GM23248 (cell line): Measurements from ENCODE around the gene MOB3B. TPM values are rescaled to one million over a fixed set of nuclear protein-coding genes. Genes with fewer than 3 reads are reported as not detected.

Source experiments
- DNase-seq: peaks from one replicate; pipeline ENCODE4 v3.0.0-alpha.2; 2015
- H2AFZ ChIP-seq: fragments of 200-600 bp; sonication (generic); 2 replicates; pipeline ENCODE4 v1.6.1; 2016; ENCODE audit warnings: antibody characterized with exemption
- H3F3A ChIP-seq: fragments of 200-600 bp; sonication (generic); 2 replicates; pipeline ENCODE4 v1.6.1; 2016; ENCODE audit warnings: mild to moderate bottlenecking, antibody characterized with exemption, mixed run types; ENCODE audit not compliant: insufficient read depth
- H3K27ac ChIP-seq: fragments of 200-600 bp; sonication (generic); 2 replicates; pipeline ENCODE4 v1.5.1; 2016; ENCODE audit warnings: mild to moderate bottlenecking
- H3K27me3 ChIP-seq: fragments of 200-600 bp; sonication (generic); replicated peaks from 2 replicates; pipeline ENCODE4 v1.6.1; 2016; ENCODE audit warnings: mild to moderate bottlenecking; ENCODE audit not compliant: insufficient read depth
- H3K36me3 ChIP-seq: fragments of 200-600 bp; sonication (generic); 2 replicates; pipeline ENCODE4 v1.6.1; 2016; ENCODE audit warnings: low read depth, mild to moderate bottlenecking
- H3K4me1 ChIP-seq: fragments of 200-600 bp; sonication (generic); 2 replicates; pipeline ENCODE4 v1.6.1; 2016; ENCODE audit warnings: mild to moderate bottlenecking; ENCODE audit not compliant: insufficient read depth
- H3K4me2 ChIP-seq: fragments of 200-600 bp; sonication (generic); one replicate; pipeline ENCODE4 v1.6.1; 2016; ENCODE audit warnings: mild to moderate bottlenecking; ENCODE audit not compliant: unreplicated experiment
- H3K4me3 ChIP-seq: fragments of 200-600 bp; sonication (generic); 2 replicates; pipeline ENCODE4 v1.5.1; 2016; ENCODE audit warnings: mild to moderate bottlenecking
- H3K79me2 ChIP-seq: fragments of 200-600 bp; sonication (generic); 2 replicates; pipeline ENCODE4 v1.6.1; 2016; ENCODE audit warnings: mild to moderate bottlenecking; ENCODE audit not compliant: insufficient read depth
- H3K9ac ChIP-seq: fragments of 200-600 bp; sonication (generic); 2 replicates; pipeline ENCODE4 v1.6.1; 2016; ENCODE audit warnings: mild to moderate bottlenecking
- H3K9me2 ChIP-seq: fragments of 200-600 bp; sonication (generic); 2 replicates; pipeline ENCODE4 v1.6.1; 2016; ENCODE audit warnings: mixed run types, mild to moderate bottlenecking, moderate library complexity; ENCODE audit not compliant: insufficient read depth
- H3K9me3 ChIP-seq: fragments of 200-600 bp; sonication (generic); one replicate; pipeline ENCODE4 v1.6.1; 2017; ENCODE audit warnings: low read depth
- H4K20me1 ChIP-seq: fragments of 200-600 bp; sonication (generic); 2 replicates; pipeline ENCODE4 v1.6.0; 2016; ENCODE audit not compliant: insufficient read depth
- EZH2 ChIP-seq: fragments of 200-600 bp; sonication (generic); IDR thresholded peaks from 2 replicates; pipeline ENCODE4 v1.6.1; 2018; ENCODE audit warnings: antibody characterized with exemption, mild to moderate bottlenecking; ENCODE audit not compliant: insufficient read depth, poor library complexity, severe bottlenecking
- EZH2phosphoT487 ChIP-seq: fragments of 200-600 bp; sonication (generic); IDR thresholded peaks from 2 replicates; pipeline ENCODE4 v1.6.1; 2018; ENCODE audit warnings: antibody characterized with exemption, moderate library complexity, mild to moderate bottlenecking, low read depth; ENCODE audit not compliant: insufficient read depth
- WGBS, 2 experiments: methylation state at CpG; one replicate each; pipeline ENCODE4 v1.1.6; 2015 to 2017; ENCODE audit warnings: low lambda C conversion rate in 2 of 2, low coverage in 1 of 2; ENCODE audit errors: missing lambda C conversion rate in 2 of 2; 5-methylcytosine and 5-hydroxymethylcytosine counted together
- in situ Hi-C: fragments of 300-500 bp; cut with MboI; formaldehyde crosslinking; loops from 2 replicates; pipeline ENCODE4 v1.15.0; 2020
- polyA plus RNA-seq: library from polyadenylated mRNA; unstranded; fragments of >200 nt; fragmentation: Nextera tagmentation; extraction: Ambion mirVana; gene quantifications from 2 replicates; pipeline ENCODE4 v1.2.1, GENCODE V29; 2016
- total RNA-seq: library from RNA; depleted of rRNA; stranded (reverse); fragments of >200 nt; shearing (Covaris generic); gene quantifications from 2 replicates; pipeline ENCODE4 v1.2.3, GENCODE V29; 2014

The MOB3B gene
- total and polyA plus RNA-seq, 2 experiments from 2014 or later = 0.06 TPM; not detected in 1

GRCh38 chr9:27539479-27540441, 10.1 kb upstream of the MOB3B start:
- H3K9ac ChIP-seq = no peak overlapping the region
- H3K4me3 ChIP-seq = no peak overlapping the region
- WGBS, 2 experiments = 21 to 22% methylated on average over 5 of the region's 5 CpGs
- no peaks in the 10 kb centered on the region for H3K27me3 ChIP-seq
- H3K27ac ChIP-seq = peak overlapping the region; percentile 12; the same call in 1 of the 2 replicates
- no peaks in the 10 kb centered on the region for H3K9me3 ChIP-seq
- in situ Hi-C loops = loop anchor here (10.0 to 25.0 kb wide), 2 partner anchors 65 to 502 kb away; no protein-coding TSS in a partner anchor
- peak; percentile 63 for DNase-seq
- no peaks in the 10 kb centered on the region for H3K79me2 ChIP-seq
- H3K4me1 ChIP-seq = peaks cover 20% of the 10 kb centered on the region
- no peak overlapping the region; the same call in 1 of the 2 replicates for H2AFZ ChIP-seq
- TF ChIP-seq EZH2 (no peak), EZH2phosphoT487 (no peak)
- no peak overlapping the region for H3K4me2 ChIP-seq
- H4K20me1 ChIP-seq = no peaks in the 10 kb centered on the region
- no peaks in the 10 kb centered on the region for H3K9me2 ChIP-seq
- H3K36me3 ChIP-seq = no peaks in the 10 kb centered on the region
- peaks cover 9% of the 10 kb centered on the region for H3F3A ChIP-seq

GRCh38 chr9:27538647-27539046, 9.0 kb upstream of the MOB3B start:
- H3K79me2 ChIP-seq = no peaks in the 10 kb centered on the region
- no peak overlapping the region for H3K27ac ChIP-seq
- H3K4me3 ChIP-seq = no peak overlapping the region
- no peaks in the 10 kb centered on the region for H3K36me3 ChIP-seq
- no peaks in the 10 kb centered on the region for H3K9me2 ChIP-seq
- H4K20me1 ChIP-seq = no peaks in the 10 kb centered on the region
- H3K4me2 ChIP-seq = no peak overlapping the region
- 82 to 86% methylated on average over 3 of the region's 3 CpGs for WGBS, 2 experiments
- in situ Hi-C loops = loop anchor here (10.0 to 25.0 kb wide), 2 partner anchors 64 to 501 kb away; no protein-coding TSS in a partner anchor
- H3K27me3 ChIP-seq = no peaks in the 10 kb centered on the region
- H3F3A ChIP-seq = peaks cover 9% of the 10 kb centered on the region
- H3K9me3 ChIP-seq = no peaks in the 10 kb centered on the region
- TF ChIP-seq EZH2 (no peak), EZH2phosphoT487 (no peak)
- no peak overlapping the region for H3K9ac ChIP-seq
- H2AFZ ChIP-seq = no peak overlapping the region
- H3K4me1 ChIP-seq = peaks cover 20% of the 10 kb centered on the region
- DNase-seq = no peak

DNA sequence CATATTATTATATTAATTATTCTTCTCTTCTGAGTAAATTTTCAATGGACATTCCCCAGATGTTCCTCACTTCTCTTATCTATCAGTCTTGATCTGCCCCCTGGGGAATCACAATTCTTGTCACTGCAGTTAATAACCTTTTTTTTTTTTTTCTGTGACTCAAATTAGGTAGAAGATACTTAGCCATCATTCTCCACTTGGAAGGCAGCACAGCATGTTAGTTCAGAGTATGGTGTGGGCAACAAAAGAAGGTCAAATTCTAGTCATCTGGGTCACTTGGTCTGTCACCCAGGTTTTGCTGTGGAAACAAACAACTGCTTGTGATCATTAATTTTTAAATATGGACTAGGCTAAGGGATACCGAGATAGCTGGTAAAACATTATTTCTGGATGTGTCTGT, 8.1 kb upstream of the MOB3B start:
- Histone ChIP-seq H3K27ac (no peak overlapping the region), H3K79me2 (no peaks in the 10 kb centered on the region), H3K4me3 (no peak overlapping the region), H3K9me3 (no peaks in the 10 kb centered on the region), H3K4me1 (peaks cover 20% of the 10 kb centered on the region), H3K9ac (no peak overlapping the region), H3K4me2 (no peak overlapping the region), H2AFZ (no peak overlapping the region), H3K36me3 (no peaks in the 10 kb centered on the region), H3K27me3 (no peaks in the 10 kb centered on the region), H3F3A (peaks cover 9% of the 10 kb centered on the region), H4K20me1 (no peaks in the 10 kb centered on the region), H3K9me2 (no peaks in the 10 kb centered on the region)
- TF ChIP-seq EZH2 (no peak), EZH2phosphoT487 (no peak)
- WGBS, 2 experiments = 4 to 18% methylated on average over 1 of the region's 1 CpG
- in situ Hi-C loops = loop anchor here (10.0 to 25.0 kb wide), 2 partner anchors 63 to 500 kb away; no protein-coding TSS in a partner anchor
- DNase-seq = no peak

GRCh38 chr9:27537027-27537435, 7.4 kb upstream of the MOB3B start:
- Histone ChIP-seq H3K36me3 (no peaks in the 10 kb centered on the region), H3K79me2 (no peaks in the 10 kb centered on the region), H4K20me1 (no peaks in the 10 kb centered on the region), H3K9me3 (no peaks in the 10 kb centered on the region), H2AFZ (no peak overlapping the region), H3K9ac (no peak overlapping the region), H3K27me3 (no peaks in the 10 kb centered on the region), H3K4me3 (no peak overlapping the region), H3K4me2 (no peak overlapping the region), H3K9me2 (no peaks in the 10 kb centered on the region), H3K4me1 (peaks cover 16% of the 10 kb centered on the region), H3K27ac (no peak overlapping the region), H3F3A (peaks cover 9% of the 10 kb centered on the region)
- in situ Hi-C loops = loop anchor here (10.0 to 25.0 kb wide), 2 partner anchors 62 to 500 kb away; no protein-coding TSS in a partner anchor
- TF ChIP-seq EZH2 = no peak
- no peak for TF ChIP-seq EZH2phosphoT487
- 61 to 66% methylated on average over 7 of the region's 7 CpGs for WGBS, 2 experiments
- DNase-seq = no peak
